ENCODE results near the gene RPL27.

Gene RPL27

DNA sequence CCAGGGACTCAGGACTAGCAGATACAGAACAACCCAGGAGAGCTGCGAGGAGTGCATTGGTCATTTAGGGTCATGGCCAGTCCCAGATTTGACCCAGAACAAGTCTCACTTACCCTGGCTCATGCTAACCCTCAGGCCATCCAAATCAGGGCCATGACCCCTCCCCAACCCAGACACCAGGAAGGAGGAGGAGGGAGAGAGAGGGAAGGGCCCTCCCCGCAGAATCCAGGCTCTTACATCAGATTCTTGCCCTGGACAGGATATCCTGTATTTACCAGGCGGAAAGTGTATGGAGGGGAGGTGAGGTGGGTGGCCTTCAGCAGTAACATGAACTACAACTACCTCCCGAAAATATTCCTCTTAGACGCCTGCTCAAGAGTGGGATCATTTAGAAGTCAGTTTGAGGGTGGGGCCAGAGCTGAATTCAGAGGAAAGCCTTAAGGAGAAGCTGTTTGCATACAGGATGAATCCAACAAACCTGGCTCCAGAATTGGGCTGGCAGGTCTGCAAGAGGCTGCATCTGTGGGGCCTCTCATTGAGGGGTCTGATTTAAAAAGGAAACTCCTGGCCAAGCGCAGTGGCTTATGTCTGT, 21.9 kb downstream of the RPL27 start:
- Histone ChIP-seq H3K27me3 (replicated peaks in 2 of 5; ENCODE audit: control insufficient read depth in 4 of 5, insufficient read depth in 5 of 5, low read length in 4 of 5) (no peaks in the 10 kb centered on the region), H3K4me1 (ENCODE audit: control extremely low read depth in 1 of 4, control insufficient read depth in 4 of 4, insufficient read depth in 4 of 4, low read length in 3 of 4) (peaks cover 5 to 56% (median 48%) of the 10 kb centered on the region in 4 experiments), H3K4me3 (ENCODE audit: control insufficient read depth in 1 of 7, extremely low read depth in 1 of 7, insufficient read depth in 4 of 7, low read depth in 2 of 7, low read length in 6 of 7) (peak overlapping the region in 4 of 7 experiments; percentile 1 to 48 (median 22)), H3K9me3 (ENCODE audit: control extremely low read depth in 1 of 5, control insufficient read depth in 4 of 5, insufficient read depth in 2 of 5, low read depth in 1 of 5, low read length in 4 of 5) (no peaks in the 10 kb centered on the region), H3K36me3 (ENCODE audit: control insufficient read depth in 4 of 4, insufficient read depth in 4 of 4, low read length in 3 of 4) (peaks cover 0 to 23% (median 14%) of the 10 kb centered on the region in 4 experiments), H3K27ac (ENCODE audit: insufficient read depth in 1 of 2, low read depth in 1 of 2, low read length in 2 of 2, poor library complexity in 1 of 2, severe bottlenecking in 2 of 2) (no peak overlapping the region)
- ChIA-PET POLR2A (interaction anchor here (1.1 kb wide), 1 partner anchor 296 kb away, joined by 3 read pairs; no protein-coding TSS in a partner anchor), CTCF (interaction anchor here (1.1 kb wide), 1 partner anchor 177 kb away, joined by 3 read pairs; no protein-coding TSS in a partner anchor)
- 68% methylated on average over 2 of the region's 6 CpGs for WGBS (ENCODE audit: insufficient coverage)
- no peak for DNase-seq

GRCh38 chr17:43020789-43021740, 22.8 kb downstream of the RPL27 start:
- POLR2A ChIA-PET = interaction anchor here (0.5 to 1.1 kb wide), 3 partner anchors 19 to 295 kb away, joined by 3 to 5 read pairs (median 3); no protein-coding TSS in a partner anchor
- Histone ChIP-seq H3K9me3 (ENCODE audit: control extremely low read depth in 1 of 5, control insufficient read depth in 4 of 5, insufficient read depth in 2 of 5, low read depth in 1 of 5, low read length in 4 of 5) (no peaks in the 10 kb centered on the region), H3K36me3 (ENCODE audit: control insufficient read depth in 4 of 4, insufficient read depth in 4 of 4, low read length in 3 of 4) (peaks cover 0 to 15% (median 6%) of the 10 kb centered on the region in 4 experiments), H3K27me3 (replicated peaks in 2 of 5; ENCODE audit: control insufficient read depth in 4 of 5, insufficient read depth in 5 of 5, low read length in 4 of 5) (peaks cover 0 to 2% (median 0%) of the 10 kb centered on the region in 5 experiments), H3K4me1 (ENCODE audit: control extremely low read depth in 1 of 4, control insufficient read depth in 4 of 4, insufficient read depth in 4 of 4, low read length in 3 of 4) (peaks cover 5 to 60% (median 50%) of the 10 kb centered on the region in 4 experiments), H3K27ac (ENCODE audit: insufficient read depth in 1 of 2, low read depth in 1 of 2, low read length in 2 of 2, poor library complexity in 1 of 2, severe bottlenecking in 2 of 2) (peak overlapping the region in 1 of 2 experiments; percentile 54), H3K4me3 (ENCODE audit: control insufficient read depth in 1 of 7, extremely low read depth in 1 of 7, insufficient read depth in 4 of 7, low read depth in 2 of 7, low read length in 6 of 7) (peak overlapping the region; percentile 81 to 95 (median 87))
- DNase-seq = peak; percentile 57 to 83 (median 78)
- WGBS (ENCODE audit: insufficient coverage) = 16% methylated on average over 20 of the region's 40 CpGs
- CTCF ChIA-PET = interaction anchor here (0.9 to 1.8 kb wide), 4 partner anchors 8 to 178 kb away, joined by 3 to 6 read pairs (median 4); partner anchors contain the start of gene IFI35

DNA sequence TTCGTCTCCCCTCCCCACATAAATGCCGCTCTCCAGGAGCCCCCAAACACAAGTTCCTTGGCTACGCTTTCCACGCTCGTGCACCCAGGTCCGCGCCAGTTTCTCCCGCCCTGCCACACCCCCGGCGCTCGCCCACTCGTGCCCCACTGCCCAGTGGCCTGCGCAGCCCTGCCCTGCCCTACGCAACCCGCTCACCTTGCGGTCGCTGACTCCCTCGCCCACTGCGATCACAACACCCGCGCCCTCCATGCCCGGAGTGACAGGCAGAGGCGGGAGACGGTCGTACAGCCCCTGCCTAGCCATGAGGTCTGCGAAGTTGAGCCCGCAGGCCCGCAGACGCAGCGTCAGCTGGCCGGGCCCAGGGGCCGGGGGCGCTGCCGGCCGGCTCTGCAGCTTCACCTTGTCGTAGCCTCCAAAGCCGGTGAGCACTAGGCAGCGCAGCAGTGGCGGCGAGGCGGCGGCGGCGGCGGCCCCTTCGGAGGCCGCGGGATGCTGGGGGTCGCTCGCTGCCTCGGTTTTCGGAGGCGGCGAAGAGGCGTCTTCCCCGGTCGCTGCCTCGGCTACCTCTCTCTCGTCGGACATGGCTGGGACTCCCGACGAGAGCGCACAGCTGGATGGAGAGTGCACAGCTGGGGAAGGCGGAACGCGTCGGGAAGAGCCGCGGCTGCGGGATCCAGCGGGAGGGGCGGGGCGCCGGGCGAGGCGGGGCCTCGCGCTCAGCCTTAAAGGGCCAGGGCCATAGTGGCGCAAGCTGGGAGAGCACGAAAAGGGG, 23.7 kb downstream of the RPL27 start, which contains the start of gene VAT1:
Gene VAT1 (minus strand): TSS at position 645 of the 772 bp plus-strand sequence. CDS start 63 bp downstream, at position 582.
- Histone ChIP-seq H3K36me3 (ENCODE audit: control insufficient read depth in 4 of 4, insufficient read depth in 4 of 4, low read length in 3 of 4) (peaks cover 0 to 10% (median 3%) of the 10 kb centered on the region in 4 experiments), H3K4me1 (ENCODE audit: control extremely low read depth in 1 of 4, control insufficient read depth in 4 of 4, insufficient read depth in 4 of 4, low read length in 3 of 4) (peaks cover 5 to 62% (median 50%) of the 10 kb centered on the region in 4 experiments), H3K4me3 (ENCODE audit: control insufficient read depth in 1 of 7, extremely low read depth in 1 of 7, insufficient read depth in 4 of 7, low read depth in 2 of 7, low read length in 6 of 7) (peak within 1 kb of the TSS; percentile 81 to 95 (median 87)), H3K27me3 (replicated peaks in 2 of 5; ENCODE audit: control insufficient read depth in 4 of 5, insufficient read depth in 5 of 5, low read length in 4 of 5) (peaks cover 0 to 3% (median 0%) of the 10 kb centered on the region in 5 experiments), H3K27ac (ENCODE audit: insufficient read depth in 1 of 2, low read depth in 1 of 2, low read length in 2 of 2, poor library complexity in 1 of 2, severe bottlenecking in 2 of 2) (peak within 1 kb of the TSS in 1 of 2 experiments; percentile 54), H3K9me3 (ENCODE audit: control extremely low read depth in 1 of 5, control insufficient read depth in 4 of 5, insufficient read depth in 2 of 5, low read depth in 1 of 5, low read length in 4 of 5) (no peaks in the 10 kb centered on the region)
- ChIA-PET POLR2A (interaction anchor here (0.6 kb wide), 1 partner anchor 206 kb away, joined by 5 read pairs; no protein-coding TSS in a partner anchor), CTCF (interaction anchor here (0.6 to 1.8 kb wide), 4 partner anchors 9 to 67 kb away, joined by 3 to 6 read pairs (median 4); partner anchors contain the start of gene IFI35)
- 0% methylated on average over 70 of the region's 80 CpGs for WGBS (ENCODE audit: insufficient coverage)
- peak; percentile 52 to 65 (median 57) for DNase-seq

- under 1% methylated on average over 43 of the region's 61 CpGs for WGBS (ENCODE audit: insufficient coverage)
- Histone ChIP-seq H3K27ac (ENCODE audit: insufficient read depth in 1 of 2, low read depth in 1 of 2, low read length in 2 of 2, poor library complexity in 1 of 2, severe bottlenecking in 2 of 2) (peak within 1 kb of the TSS in 1 of 2 experiments; percentile 70), H3K4me3 (ENCODE audit: control insufficient read depth in 1 of 7, extremely low read depth in 1 of 7, insufficient read depth in 4 of 7, low read depth in 2 of 7, low read length in 6 of 7) (peak within 1 kb of the TSS; percentile 37 to 88 (median 73)), H3K4me1 (ENCODE audit: control extremely low read depth in 1 of 4, control insufficient read depth in 4 of 4, insufficient read depth in 4 of 4, low read length in 3 of 4) (peaks cover 3 to 41% (median 32%) of the 10 kb centered on the region in 4 experiments), H3K27me3 (replicated peaks in 2 of 5; ENCODE audit: control insufficient read depth in 4 of 5, insufficient read depth in 5 of 5, low read length in 4 of 5) (peaks cover 0 to 3% (median 0%) of the 10 kb centered on the region in 5 experiments), H3K36me3 (ENCODE audit: control insufficient read depth in 4 of 4, insufficient read depth in 4 of 4, low read length in 3 of 4) (no peaks in the 10 kb centered on the region), H3K9me3 (ENCODE audit: control extremely low read depth in 1 of 5, control insufficient read depth in 4 of 5, insufficient read depth in 2 of 5, low read depth in 1 of 5, low read length in 4 of 5) (no peaks in the 10 kb centered on the region)
- ChIA-PET POLR2A (interaction anchor here (0.6 to 1.0 kb wide), 5 partner anchors 19 to 336 kb away, joined by 3 to 6 read pairs (median 3); partner anchors contain the start of gene NBR1), CTCF (interaction anchor here (0.6 to 1.9 kb wide), 15 partner anchors 15 to 314 kb away, joined by 3 to 10 read pairs (median 3); partner anchors contain the start of genes IFI35, RPL27 and TMEM106A)
- peak; percentile 93 to 97 (median 97) for DNase-seq
These were observed 26.4 kb downstream of the RPL27 start, which contains the start of gene RND2 for GRCh38 chr17:43024407-43025289. TSS of gene RND2 (plus strand) at chr17:43025231. CDS start at chr17:43025348, 117 bp downstream.

DNA sequence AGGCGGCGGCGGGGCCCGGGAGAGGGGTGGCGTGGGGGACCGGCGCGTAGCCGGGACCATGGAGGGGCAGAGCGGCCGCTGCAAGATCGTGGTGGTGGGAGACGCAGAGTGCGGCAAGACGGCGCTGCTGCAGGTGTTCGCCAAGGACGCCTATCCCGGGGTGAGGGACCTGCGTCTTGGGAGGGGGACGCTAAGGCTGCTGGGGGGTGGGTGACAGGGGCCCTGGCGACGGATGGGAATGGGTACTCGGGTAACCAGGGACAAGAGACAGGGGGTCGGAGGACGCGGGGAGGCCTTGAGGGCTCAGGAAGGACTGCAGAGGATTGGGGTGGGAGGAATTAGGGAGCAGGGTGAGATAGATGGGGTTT, 27.1 kb downstream of the RPL27 start:
- ChIA-PET POLR2A (no interaction called here), CTCF (interaction anchor here (1.5 to 1.9 kb wide), 3 partner anchors 19 to 33 kb away, joined by 3 to 10 read pairs (median 4); partner anchors contain the start of gene IFI35)
- no peaks in the 10 kb centered on the region for H3K36me3 ChIP-seq (ENCODE audit: control insufficient read depth in 4 of 4, insufficient read depth in 4 of 4, low read length in 3 of 4)
- no peaks in the 10 kb centered on the region for H3K9me3 ChIP-seq (ENCODE audit: control extremely low read depth in 1 of 5, control insufficient read depth in 4 of 5, insufficient read depth in 2 of 5, low read depth in 1 of 5, low read length in 4 of 5)
- H3K27ac ChIP-seq (ENCODE audit: insufficient read depth in 1 of 2, low read depth in 1 of 2, low read length in 2 of 2, poor library complexity in 1 of 2, severe bottlenecking in 2 of 2) = no peak overlapping the region
- peaks cover 0 to 3% (median 0%) of the 10 kb centered on the region in 5 experiments for H3K27me3 ChIP-seq (replicated peaks in 2 of 5; ENCODE audit: control insufficient read depth in 4 of 5, insufficient read depth in 5 of 5, low read length in 4 of 5)
- peaks cover 0 to 35% (median 26%) of the 10 kb centered on the region in 4 experiments for H3K4me1 ChIP-seq (ENCODE audit: control extremely low read depth in 1 of 4, control insufficient read depth in 4 of 4, insufficient read depth in 4 of 4, low read length in 3 of 4)
- peak overlapping the region in 3 of 7 experiments; percentile 5 to 88 (median 60) for H3K4me3 ChIP-seq (ENCODE audit: control insufficient read depth in 1 of 7, extremely low read depth in 1 of 7, insufficient read depth in 4 of 7, low read depth in 2 of 7, low read length in 6 of 7)
- WGBS (ENCODE audit: insufficient coverage) = 12% methylated on average over 25 of the region's 27 CpGs
- no peak for DNase-seq
